Nephron progenitor cell (in vitro differentiated cells): ENCODE data around the gene DCAF11.

Experiments used
- DNase-seq: peaks from one replicate; pipeline ENCODE4 v3.0.0; 2021
- H3K27ac Mint-ChIP-seq: 2 replicates; pipeline ENCODE4 v1.8.0; 2021; ENCODE audit warnings: mild to moderate bottlenecking, moderate library complexity, mixed read lengths
- H3K27me3 Mint-ChIP-seq: 2 replicates; pipeline ENCODE4 v1.8.0; 2021; ENCODE audit warnings: mild to moderate bottlenecking, low read depth, mixed read lengths; ENCODE audit not compliant: poor library complexity
- H3K36me3 Mint-ChIP-seq: 2 replicates; pipeline ENCODE4 v1.8.0; 2021; ENCODE audit warnings: low read depth, mixed read lengths
- H3K4me1 Mint-ChIP-seq: 2 replicates; pipeline ENCODE4 v1.8.0; 2021; ENCODE audit warnings: mixed read lengths
- H3K4me3 Mint-ChIP-seq: 2 replicates; pipeline ENCODE4 v1.8.0; 2021; ENCODE audit warnings: mild to moderate bottlenecking, moderate library complexity, mixed read lengths
- H3K9me3 Mint-ChIP-seq: 2 replicates; pipeline ENCODE4 v1.8.0; 2021; ENCODE audit warnings: mild to moderate bottlenecking, moderate library complexity, mixed read lengths
- TF ChIP-seq, protein P1 (sequence below): fragments of 200-600 bp; sonication (generic); IDR thresholded peaks from 2 replicates; pipeline ENCODE4 v1.5.0; 2021; ENCODE audit warnings: antibody characterized with exemption

The DCAF11 gene

DNA sequence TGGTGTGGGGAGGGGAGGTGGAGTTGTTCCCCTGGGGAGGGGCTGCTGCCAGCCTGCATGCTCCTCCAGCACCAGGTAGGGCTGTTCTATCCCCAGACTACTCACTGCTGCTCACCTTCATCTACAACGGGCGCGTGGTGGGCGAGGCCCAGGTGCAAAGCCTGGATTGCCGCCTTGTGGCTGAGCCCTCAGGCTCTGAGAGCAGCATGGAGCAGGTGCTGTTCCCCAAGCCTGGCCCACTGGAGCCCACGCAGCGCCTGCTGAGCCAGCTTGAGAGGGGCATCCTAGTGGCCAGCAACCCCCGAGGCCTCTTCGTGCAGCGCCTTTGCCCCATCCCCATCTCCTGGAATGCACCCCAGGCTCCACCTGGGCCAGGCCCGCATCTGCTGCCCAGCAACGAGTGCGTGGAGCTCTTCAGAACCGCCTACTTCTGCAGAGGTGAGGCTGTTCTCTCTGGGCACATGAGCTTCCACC, 50.0 kb downstream of the DCAF11 start:
- no peaks in the 10 kb centered on the region for H3K27me3 Mint-ChIP-seq
- no peak overlapping the region for H3K27ac Mint-ChIP-seq
- no peak for DNase-seq
- H3K36me3 Mint-ChIP-seq = peaks cover 41% of the 10 kb centered on the region
- H3K4me1 Mint-ChIP-seq = peaks cover 30% of the 10 kb centered on the region
- no peak overlapping the region for H3K4me3 Mint-ChIP-seq
- no peaks in the 10 kb centered on the region for H3K9me3 Mint-ChIP-seq
- TF ChIP-seq, protein P1, sequence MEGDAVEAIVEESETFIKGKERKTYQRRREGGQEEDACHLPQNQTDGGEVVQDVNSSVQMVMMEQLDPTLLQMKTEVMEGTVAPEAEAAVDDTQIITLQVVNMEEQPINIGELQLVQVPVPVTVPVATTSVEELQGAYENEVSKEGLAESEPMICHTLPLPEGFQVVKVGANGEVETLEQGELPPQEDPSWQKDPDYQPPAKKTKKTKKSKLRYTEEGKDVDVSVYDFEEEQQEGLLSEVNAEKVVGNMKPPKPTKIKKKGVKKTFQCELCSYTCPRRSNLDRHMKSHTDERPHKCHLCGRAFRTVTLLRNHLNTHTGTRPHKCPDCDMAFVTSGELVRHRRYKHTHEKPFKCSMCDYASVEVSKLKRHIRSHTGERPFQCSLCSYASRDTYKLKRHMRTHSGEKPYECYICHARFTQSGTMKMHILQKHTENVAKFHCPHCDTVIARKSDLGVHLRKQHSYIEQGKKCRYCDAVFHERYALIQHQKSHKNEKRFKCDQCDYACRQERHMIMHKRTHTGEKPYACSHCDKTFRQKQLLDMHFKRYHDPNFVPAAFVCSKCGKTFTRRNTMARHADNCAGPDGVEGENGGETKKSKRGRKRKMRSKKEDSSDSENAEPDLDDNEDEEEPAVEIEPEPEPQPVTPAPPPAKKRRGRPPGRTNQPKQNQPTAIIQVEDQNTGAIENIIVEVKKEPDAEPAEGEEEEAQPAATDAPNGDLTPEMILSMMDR = no peak

DNA sequence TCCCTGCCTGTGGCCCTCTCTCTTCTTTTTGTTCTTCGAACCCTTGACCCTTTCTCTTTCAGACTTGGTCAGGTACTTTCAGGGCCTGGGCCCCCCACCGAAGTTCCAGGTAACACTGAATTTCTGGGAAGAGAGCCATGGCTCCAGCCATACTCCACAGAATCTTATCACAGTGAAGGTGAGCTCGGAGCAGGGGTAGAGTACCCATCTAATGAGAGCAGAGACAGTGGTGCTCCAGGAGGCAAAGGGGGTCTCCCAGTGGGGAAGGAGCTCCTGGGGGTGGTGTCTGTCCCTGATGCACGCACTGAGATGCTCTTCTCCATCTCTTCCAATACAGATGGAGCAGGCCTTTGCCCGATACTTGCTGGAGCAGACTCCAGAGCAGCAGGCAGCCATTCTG, 51.2 kb downstream of the DCAF11 start:
- DNase-seq = no peak
- H3K36me3 Mint-ChIP-seq = peaks cover 46% of the 10 kb centered on the region
- no peaks in the 10 kb centered on the region for H3K9me3 Mint-ChIP-seq
- no peak overlapping the region for H3K4me3 Mint-ChIP-seq
- no peak overlapping the region for H3K27ac Mint-ChIP-seq
- H3K27me3 Mint-ChIP-seq = peaks cover 3% of the 10 kb centered on the region
- H3K4me1 Mint-ChIP-seq = peaks cover 29% of the 10 kb centered on the region
- TF ChIP-seq, protein P1 = no peak

DNA sequence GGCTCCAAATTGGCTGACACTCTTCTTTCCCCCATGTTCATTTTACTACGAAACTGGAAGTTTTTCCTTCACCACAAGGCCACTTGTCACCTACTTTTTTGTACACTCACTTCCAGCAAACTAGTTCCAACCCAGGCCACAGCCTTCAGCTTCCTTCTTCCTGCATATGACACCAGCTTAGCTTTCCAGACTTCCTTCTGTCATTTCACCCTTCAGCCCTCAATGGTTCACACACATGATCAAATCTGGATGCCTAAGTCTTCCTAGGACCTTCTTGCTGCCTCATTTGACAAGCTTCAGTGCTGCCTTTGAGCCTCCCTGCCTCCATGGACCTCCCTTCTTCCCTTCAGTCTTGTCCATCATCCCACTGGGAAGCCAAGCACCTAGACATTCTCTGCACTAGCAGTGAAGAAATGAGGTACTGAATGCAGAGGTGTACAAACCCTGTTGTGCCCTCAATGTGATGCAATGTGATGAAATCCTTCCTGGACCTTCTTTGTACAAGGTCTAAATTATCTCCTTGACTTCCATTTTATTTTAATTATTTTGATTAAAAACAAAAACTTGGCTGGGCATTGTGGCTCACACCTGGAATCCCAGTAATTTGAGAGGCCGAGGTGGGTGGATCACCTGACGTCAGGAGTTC, 53.0 kb downstream of the DCAF11 start:
- TF ChIP-seq, protein P1 = no peak
- Mint-ChIP-seq H3K27me3 (peaks cover 11% of the 10 kb centered on the region), H3K4me3 (no peak overlapping the region), H3K36me3 (peaks cover 42% of the 10 kb centered on the region), H3K9me3 (no peaks in the 10 kb centered on the region), H3K27ac (peak overlapping the region; percentile 26), H3K4me1 (peaks cover 24% of the 10 kb centered on the region)
- no peak for DNase-seq

DNA sequence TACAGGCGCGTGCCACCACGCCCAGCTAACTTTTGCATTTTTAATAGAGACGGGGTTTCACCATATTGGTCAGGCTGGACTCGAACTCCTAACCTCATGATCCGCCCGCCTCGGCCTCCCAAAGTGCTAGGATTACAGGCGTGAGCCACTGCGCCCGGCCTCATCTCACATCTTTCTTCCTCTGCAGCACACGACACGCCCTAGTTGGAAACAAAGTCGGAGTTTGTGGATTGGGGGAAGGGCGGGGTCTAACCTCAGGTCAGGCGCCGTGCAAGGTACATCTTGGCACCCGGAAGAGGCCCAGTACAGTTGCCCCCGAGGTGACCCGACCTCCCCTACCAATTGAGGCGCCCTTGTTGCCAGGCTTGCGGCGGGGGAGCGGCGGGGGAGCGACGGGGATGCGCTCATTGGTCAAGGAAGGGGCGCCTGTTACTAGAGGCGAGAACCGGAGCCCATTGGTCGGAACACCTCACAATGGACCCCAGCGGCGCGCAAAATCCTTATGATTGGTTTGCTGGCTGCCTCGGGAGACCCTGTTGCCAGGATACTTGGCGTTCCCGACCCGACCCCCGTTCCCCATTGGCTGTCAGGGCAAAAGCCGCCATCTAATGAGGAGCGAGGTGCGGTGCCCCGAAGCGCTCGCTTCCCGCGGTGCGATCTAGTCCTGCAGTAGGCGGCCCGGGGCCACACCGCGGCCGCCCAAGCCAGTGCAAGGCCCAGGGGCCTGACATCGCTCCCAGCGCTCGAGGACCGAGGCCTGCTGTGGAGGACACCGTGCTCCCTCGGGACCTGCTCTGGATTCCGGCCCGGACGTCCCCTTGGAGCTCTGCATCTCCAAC, 57.1 kb downstream of the DCAF11 start, which contains the start of gene REC8:
Gene REC8 (plus strand): TSS at position 659 of the 839 bp plus-strand sequence. CDS start 473 bp downstream, outside the sequence.
- peak within 1 kb of the TSS; percentile 84 for H3K4me3 Mint-ChIP-seq
- peaks cover 39% of the 10 kb centered on the region for H3K36me3 Mint-ChIP-seq
- H3K4me1 Mint-ChIP-seq = peaks cover 39% of the 10 kb centered on the region
- peak; percentile 85 for DNase-seq
- H3K27me3 Mint-ChIP-seq = peaks cover 14% of the 10 kb centered on the region
- H3K27ac Mint-ChIP-seq = peak within 1 kb of the TSS; percentile 94
- TF ChIP-seq, protein P1 = no peak
- no peaks in the 10 kb centered on the region for H3K9me3 Mint-ChIP-seq

- H3K27me3 Mint-ChIP-seq = peaks cover 14% of the 10 kb centered on the region
- H3K36me3 Mint-ChIP-seq = peaks cover 41% of the 10 kb centered on the region
- peak overlapping the region; percentile 84 for H3K4me3 Mint-ChIP-seq
- TF ChIP-seq, protein P1 = no peak
- H3K4me1 Mint-ChIP-seq = peaks cover 39% of the 10 kb centered on the region
- DNase-seq = no peak
- H3K9me3 Mint-ChIP-seq = no peaks in the 10 kb centered on the region
- H3K27ac Mint-ChIP-seq = no peak overlapping the region
These were observed 57.8 kb downstream of the DCAF11 start for GRCh38 chr14:24172261-24172860.
